Measurements from ENCODE around the gene PMEPA1.

DNA sequence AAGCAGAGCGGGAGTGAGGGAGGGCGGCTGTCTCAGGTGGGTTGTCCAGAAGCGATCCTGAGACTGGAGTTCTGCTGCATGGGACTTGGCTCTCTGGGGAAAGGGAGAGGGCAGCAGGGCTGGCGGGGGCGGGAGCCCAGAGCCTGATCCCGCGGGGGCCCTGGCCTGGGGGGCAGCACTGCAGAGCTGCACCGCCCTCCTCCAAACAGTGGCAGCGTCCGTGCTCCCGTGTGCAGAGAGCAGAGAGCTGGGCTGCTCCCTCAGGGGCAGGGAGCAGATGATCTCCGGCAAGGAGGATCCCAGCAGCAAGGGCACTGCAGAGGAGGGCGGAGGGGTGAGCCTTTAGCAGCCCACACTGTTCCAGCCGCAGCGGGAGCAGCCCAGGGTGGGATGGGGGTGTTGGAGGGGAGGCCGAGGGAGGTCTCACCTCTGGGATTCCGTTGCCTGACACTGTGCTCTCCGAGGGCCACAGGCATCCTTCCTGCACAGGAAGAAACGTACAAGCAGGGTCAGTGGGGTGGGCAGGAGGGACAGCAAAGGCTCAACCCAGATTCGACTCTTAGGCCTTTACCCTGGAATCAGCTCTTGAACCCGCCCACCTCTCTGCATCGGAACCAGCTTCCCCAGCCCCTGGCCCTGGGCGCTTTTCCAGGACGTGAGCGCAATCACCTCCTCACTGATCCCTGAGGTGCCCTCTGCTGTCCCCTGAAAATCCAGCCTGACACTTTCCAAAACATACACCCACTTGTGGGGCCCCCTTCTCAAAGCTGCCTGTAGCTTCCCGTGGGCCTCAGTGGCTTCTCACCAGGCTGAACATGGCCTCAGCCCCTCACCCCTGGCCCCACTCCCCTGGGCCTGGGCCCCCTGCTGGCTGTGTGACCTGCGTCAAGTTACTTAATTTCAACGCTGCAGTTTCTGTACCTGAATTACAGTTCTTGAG, 56.9 kb downstream of the PMEPA1 start:
- TF ChIP-seq YY1 (IDR thresholded peaks at IDR 0.05; ENCODE audit: insufficient read depth, insufficient read length) (no peak), SUZ12 (IDR thresholded peaks at IDR 0.05; ENCODE audit: extremely low read depth, insufficient read depth, insufficient read length) (no peak)

All from NT2/D1 (cell line).